Measurements from ENCODE around the gene RPS6KA5.
"Not testable (repeated sequence)": the region's sequence is repeated elsewhere in the genome, so short reads cannot be mapped to it uniquely, and the experiment has no call there.

RPS6KA5 gene

DNA sequence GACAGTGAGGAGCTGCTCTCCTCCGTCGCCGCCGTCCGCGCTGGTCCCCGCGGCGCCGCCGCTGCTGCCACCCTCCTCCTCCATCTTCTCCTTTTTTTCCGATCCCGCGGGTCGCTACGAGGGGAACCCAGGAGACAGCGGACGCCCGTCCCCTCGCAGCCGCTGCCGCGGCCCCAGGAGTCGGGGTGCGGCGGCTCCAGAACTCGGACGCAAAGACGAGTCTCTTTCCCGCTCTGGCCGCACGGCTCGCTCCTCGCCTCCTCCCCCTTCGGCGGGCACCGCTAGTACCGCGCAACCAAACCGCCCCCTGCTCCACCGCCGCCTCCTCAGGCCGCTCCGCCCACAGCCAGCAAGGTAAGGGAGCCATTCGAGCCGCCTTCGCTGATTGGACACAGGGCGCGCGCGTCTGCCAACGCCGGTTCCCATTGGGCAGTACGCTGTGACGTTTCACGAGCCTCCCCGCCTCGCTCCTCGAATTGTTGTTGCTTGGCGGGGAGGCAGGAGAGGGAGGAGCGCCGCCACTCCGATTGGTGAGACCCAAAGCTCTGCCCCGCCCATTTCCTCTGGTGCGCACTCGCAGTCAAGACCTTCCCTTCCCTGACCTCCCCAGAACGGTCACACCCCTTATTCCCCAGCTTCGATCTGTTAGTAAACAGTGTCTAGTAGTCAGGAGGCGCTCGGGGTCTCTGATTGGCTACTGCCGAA, at the start of gene RPS6KA5:
TSS of gene RPS6KA5 (minus strand) at position 291 of the 705 bp plus-strand sequence. CDS start at position 84, 207 bp downstream.
- H3K27ac Mint-ChIP-seq: no peak within 1 kb of the TSS
- H3K36me3 Mint-ChIP-seq (ENCODE audit: low read depth): peaks cover 2% of the 10 kb centered on the region
- H3K9me3 Mint-ChIP-seq: peaks cover 6% of the 10 kb centered on the region
- H3K4me1 Mint-ChIP-seq (ENCODE audit: low read depth): peaks cover 45% of the 10 kb centered on the region
- H3K27me3 Mint-ChIP-seq: no peaks in the 10 kb centered on the region
- peak within 1 kb of the TSS; percentile 80 for H3K4me3 Mint-ChIP-seq

DNA sequence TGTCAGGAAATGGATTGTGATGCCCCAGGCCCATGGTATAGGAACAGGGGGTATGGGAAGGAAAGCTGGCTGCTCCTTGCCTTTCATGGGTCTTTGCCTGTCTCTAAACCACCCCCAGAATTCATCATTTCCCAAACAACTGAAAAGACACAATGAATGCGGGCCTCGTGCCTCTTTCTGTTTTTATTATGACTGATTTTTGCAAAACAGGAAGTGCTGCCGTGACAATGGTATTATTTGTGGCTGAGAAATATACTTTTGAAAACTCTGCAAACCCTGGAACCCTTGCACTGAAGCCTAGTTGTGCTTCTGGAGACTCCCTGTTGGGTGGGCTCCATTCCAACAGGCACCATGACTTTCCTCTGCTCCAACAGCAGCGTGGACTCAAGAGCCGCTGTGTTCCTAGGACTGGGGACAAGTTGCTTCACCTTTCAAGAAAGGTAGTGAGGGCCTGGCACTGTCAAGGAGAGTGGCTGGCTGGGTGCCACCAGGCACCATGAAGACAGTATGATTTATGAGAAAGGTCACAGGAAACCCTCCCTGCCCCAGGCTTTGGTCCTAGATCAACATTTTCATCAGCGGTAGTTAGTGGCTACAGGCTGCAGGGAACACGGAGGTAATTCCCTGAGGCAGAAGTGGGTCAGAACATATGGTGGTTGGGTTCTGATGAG, 48.6 kb upstream of the RPS6KA5 start:
- H3K9me3 Mint-ChIP-seq: no peaks in the 10 kb centered on the region
- no peaks in the 10 kb centered on the region for H3K36me3 Mint-ChIP-seq (ENCODE audit: low read depth)
- peak overlapping the region; percentile 46 for H3K4me3 Mint-ChIP-seq
- no peaks in the 10 kb centered on the region for H3K27me3 Mint-ChIP-seq
- peak overlapping the region; percentile 90 for H3K27ac Mint-ChIP-seq
- peaks cover 44% of the 10 kb centered on the region for H3K4me1 Mint-ChIP-seq (ENCODE audit: low read depth)

GRCh38 chr14:91103116-91103515, 42.7 kb upstream of the RPS6KA5 start:
- Mint-ChIP-seq H3K4me1 (ENCODE audit: low read depth) (peaks cover 11% of the 10 kb centered on the region), H3K4me3 (no peak overlapping the region), H3K36me3 (ENCODE audit: low read depth) (no peaks in the 10 kb centered on the region), H3K27ac (no peak overlapping the region), H3K27me3 (no peaks in the 10 kb centered on the region), H3K9me3 (no peaks in the 10 kb centered on the region)

- no peak overlapping the region for H3K4me3 Mint-ChIP-seq
These were observed 39.7 kb upstream of the RPS6KA5 start for GRCh38 chr14:91100102-91100501.

DNA sequence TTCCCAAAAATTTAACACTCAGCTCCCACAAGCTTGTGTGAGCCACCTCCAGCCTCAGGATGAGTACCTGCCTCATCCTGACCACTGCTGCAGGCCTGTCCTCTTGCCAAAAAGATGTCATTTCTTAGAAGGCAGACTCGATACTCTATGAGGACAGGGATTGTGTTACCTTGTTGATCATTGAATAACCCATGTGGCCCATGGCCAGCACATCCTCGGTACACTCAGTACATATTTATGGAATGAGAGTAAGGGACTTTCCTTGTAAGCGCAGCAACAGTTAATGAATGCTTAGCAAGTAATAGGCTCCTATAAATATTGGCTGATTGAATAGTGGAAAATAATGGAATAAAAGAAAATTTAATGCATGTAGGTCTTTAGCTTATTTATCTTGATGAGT, 38.1 kb upstream of the RPS6KA5 start:
- Mint-ChIP-seq H3K27me3 (no peaks in the 10 kb centered on the region), H3K27ac (no peak overlapping the region), H3K4me3 (no peak overlapping the region), H3K36me3 (ENCODE audit: low read depth) (no peaks in the 10 kb centered on the region), H3K9me3 (no peaks in the 10 kb centered on the region), H3K4me1 (ENCODE audit: low read depth) (peaks cover 3% of the 10 kb centered on the region)

More at GRCh38 chr14:91100102-91100501, 39.7 kb upstream of the RPS6KA5 start:
- Mint-ChIP-seq H3K9me3 (no peaks in the 10 kb centered on the region), H3K4me1 (ENCODE audit: low read depth) (peaks cover 3% of the 10 kb centered on the region), H3K27ac (peak overlapping the region; percentile 27), H3K36me3 (ENCODE audit: low read depth) (no peaks in the 10 kb centered on the region), H3K27me3 (no peaks in the 10 kb centered on the region)

DNA sequence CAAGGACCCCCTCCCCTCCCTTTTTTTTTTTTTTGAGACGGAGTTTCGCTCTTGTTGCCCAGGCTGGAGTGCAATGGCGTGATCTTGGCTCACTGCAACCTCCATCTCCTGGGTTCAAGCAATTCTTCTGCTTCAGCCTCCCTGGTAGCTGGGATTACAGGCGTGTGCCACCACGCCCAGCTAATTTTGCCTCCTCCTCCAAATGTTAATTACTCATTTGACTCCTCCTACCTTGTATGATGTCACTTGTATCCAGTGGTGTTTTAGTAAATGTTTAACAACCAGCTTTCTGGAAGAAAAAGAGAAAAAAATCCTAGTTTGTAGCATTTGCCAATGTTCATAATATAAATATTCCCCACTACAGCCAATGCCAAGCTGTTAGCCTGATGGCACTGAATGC, 37.2 kb upstream of the RPS6KA5 start:
- H3K27ac Mint-ChIP-seq; H3K9me3 Mint-ChIP-seq; H3K27me3 Mint-ChIP-seq; H3K4me3 Mint-ChIP-seq; H3K4me1 Mint-ChIP-seq (ENCODE audit: low read depth); H3K36me3 Mint-ChIP-seq (ENCODE audit: low read depth): not testable (repeated sequence)

GRCh38 chr14:91095178-91095577, 34.7 kb upstream of the RPS6KA5 start:
- peaks cover 2% of the 10 kb centered on the region for H3K4me1 Mint-ChIP-seq (ENCODE audit: low read depth)

DNA sequence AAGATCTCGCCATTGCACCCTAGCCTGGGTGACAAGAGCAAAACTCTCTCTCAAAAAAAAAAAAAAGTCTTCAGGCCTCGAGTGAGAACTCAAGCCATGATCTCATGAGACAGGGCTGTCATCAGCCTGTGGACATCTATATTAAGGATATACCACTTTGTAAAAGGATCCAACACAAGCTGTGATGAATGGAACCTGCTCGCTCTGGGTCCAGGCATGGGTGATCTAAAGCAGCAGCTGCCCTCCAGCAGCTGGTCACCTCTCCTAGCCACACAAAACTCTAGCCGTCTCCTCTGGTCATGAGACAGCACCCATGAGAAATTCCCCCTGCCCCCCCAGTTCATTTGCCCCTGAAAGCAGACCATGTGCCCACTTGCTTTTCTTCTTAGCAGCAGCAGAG, 34.3 kb upstream of the RPS6KA5 start:
- Mint-ChIP-seq H3K9me3 (no peaks in the 10 kb centered on the region), H3K36me3 (ENCODE audit: low read depth) (no peaks in the 10 kb centered on the region), H3K4me1 (ENCODE audit: low read depth) (no peaks in the 10 kb centered on the region), H3K4me3 (no peak overlapping the region), H3K27me3 (no peaks in the 10 kb centered on the region), H3K27ac (no peak overlapping the region)

More at GRCh38 chr14:91095178-91095577, 34.7 kb upstream of the RPS6KA5 start:
- no peak overlapping the region for H3K4me3 Mint-ChIP-seq
- H3K9me3 Mint-ChIP-seq: no peaks in the 10 kb centered on the region
- H3K36me3 Mint-ChIP-seq (ENCODE audit: low read depth): no peaks in the 10 kb centered on the region
- no peaks in the 10 kb centered on the region for H3K27me3 Mint-ChIP-seq
- H3K27ac Mint-ChIP-seq: no peak overlapping the region

DNA sequence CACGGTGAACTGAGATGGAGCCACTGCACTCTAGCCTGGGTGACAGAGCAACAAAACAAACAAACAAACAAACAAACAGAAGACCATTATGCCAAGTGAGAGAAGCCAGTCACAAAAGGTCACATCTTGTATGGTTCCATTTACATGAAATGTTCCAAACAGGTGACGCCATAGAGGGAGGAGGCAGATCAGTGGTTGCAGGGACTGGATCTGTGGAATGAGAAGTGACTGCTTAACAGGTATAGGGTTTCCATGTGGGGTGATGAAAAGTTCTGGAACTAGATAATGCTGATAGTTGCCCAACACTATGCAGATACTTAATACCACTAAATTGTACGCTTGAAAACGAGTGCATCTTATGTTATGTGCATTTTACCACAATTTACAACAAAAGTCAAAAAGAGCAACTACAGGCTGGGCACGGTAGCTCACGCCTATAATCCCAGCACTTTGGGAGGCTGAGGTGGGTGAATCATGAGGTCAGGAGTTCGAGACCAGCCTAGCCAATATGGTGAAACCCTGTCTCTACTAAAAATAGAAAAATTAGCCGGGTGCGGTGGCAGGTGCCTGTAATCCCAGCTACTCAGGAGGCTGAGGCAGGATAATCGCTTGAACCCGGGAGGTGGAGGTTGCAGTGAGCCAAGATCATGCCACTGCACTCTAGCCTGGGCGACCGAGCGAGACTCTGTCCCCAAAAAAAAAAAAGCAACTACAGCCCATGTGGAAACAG, 33.5 kb upstream of the RPS6KA5 start:
- H3K9me3 Mint-ChIP-seq; H3K36me3 Mint-ChIP-seq (ENCODE audit: low read depth); H3K27me3 Mint-ChIP-seq; H3K27ac Mint-ChIP-seq; H3K4me1 Mint-ChIP-seq (ENCODE audit: low read depth); H3K4me3 Mint-ChIP-seq: not testable (repeated sequence)

DNA sequence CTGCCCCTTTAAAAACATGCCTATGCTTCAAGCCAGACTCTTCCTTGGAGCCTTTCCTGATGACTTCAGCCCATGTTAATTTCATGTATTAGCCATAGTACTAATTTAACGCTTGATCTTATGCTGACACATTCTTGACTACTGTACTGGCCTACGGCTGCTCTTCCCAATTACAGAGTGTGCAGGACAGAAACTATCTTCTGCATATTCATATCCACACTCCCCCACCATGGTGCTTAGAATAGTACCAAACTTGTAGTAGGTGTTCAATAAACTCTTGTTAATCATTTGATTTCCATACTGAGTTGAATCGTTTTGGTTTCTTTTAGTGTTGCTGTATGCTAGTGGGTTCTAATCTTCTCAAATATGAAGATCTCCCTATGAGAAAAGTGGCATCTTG, 31.6 kb upstream of the RPS6KA5 start:
- H3K36me3 Mint-ChIP-seq (ENCODE audit: low read depth): no peaks in the 10 kb centered on the region
- peaks cover 8% of the 10 kb centered on the region for H3K4me1 Mint-ChIP-seq (ENCODE audit: low read depth)
- H3K27me3 Mint-ChIP-seq: no peaks in the 10 kb centered on the region
- no peak overlapping the region for H3K4me3 Mint-ChIP-seq
- no peaks in the 10 kb centered on the region for H3K9me3 Mint-ChIP-seq
- H3K27ac Mint-ChIP-seq: no peak overlapping the region

- Mint-ChIP-seq H3K4me1 (ENCODE audit: low read depth) (peaks cover 9% of the 10 kb centered on the region), H3K27me3 (no peaks in the 10 kb centered on the region), H3K4me3 (no peak overlapping the region), H3K27ac (no peak overlapping the region), H3K36me3 (ENCODE audit: low read depth) (no peaks in the 10 kb centered on the region), H3K9me3 (no peaks in the 10 kb centered on the region)
These were observed 30.3 kb upstream of the RPS6KA5 start for GRCh38 chr14:91090743-91091142.

DNA sequence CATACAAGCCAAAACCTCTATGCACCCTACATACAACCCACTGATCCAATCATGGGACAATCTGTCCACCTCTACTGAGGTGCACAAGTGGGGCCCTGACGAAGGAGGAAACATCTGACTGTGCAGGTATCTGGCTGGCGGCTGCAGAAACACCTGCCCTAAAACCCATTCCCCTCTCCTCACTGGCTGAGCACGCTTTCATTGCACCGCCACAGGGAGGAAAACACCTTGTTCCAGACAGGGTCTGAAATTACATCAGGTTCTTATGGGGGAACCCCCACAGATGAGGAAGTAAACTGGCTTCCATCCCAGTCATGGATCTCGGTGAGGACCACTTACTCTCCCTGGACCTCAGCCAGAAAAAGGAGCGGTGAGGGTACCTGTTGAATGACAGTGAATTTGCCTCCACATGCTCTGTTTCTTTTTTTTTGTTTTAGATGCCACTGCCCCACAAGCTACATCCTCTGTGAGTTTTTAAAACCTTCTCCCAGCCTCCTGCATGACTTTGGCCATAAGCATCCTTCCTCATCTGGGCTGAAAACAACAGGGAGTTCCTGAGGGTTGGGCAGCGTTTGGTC, 29.6 kb upstream of the RPS6KA5 start:
- H3K9me3 Mint-ChIP-seq: no peaks in the 10 kb centered on the region
- H3K27me3 Mint-ChIP-seq: no peaks in the 10 kb centered on the region
- peaks cover 9% of the 10 kb centered on the region for H3K4me1 Mint-ChIP-seq (ENCODE audit: low read depth)
- no peak overlapping the region for H3K27ac Mint-ChIP-seq
- H3K36me3 Mint-ChIP-seq (ENCODE audit: low read depth): no peaks in the 10 kb centered on the region
- H3K4me3 Mint-ChIP-seq: no peak overlapping the region

DNA sequence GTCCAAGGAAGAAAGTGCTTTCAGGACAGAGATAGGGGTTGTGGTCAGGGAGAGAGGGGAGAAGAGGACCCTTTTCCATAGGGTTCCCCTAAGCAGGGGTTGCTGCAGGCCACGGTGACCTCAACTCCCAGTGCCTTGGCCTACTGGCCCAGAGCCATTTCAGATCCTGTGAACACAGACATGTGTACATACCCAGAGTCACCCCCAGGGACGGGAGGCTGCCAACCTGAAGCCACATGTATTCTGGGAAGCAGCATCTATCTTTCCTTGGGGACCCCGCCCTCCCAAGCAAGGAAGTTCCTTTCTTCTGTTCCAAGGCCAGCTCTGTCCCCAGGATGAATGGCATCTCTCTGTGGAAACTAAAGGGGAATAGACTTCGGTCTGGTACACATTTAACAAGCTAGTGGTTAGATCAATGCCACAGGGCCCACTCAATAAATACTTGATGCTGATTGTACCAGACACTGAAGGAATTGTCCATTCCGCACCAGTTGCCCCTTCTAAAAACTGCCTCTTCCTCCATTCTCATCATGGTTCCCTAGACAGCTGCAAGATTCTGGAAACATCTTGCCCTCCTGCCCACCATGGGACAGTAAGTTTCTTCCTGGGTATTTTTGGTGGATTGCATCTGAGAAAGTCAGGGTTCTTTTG, 28.3 kb upstream of the RPS6KA5 start:
- no peaks in the 10 kb centered on the region for H3K36me3 Mint-ChIP-seq (ENCODE audit: low read depth)
- H3K27me3 Mint-ChIP-seq: no peaks in the 10 kb centered on the region
- H3K27ac Mint-ChIP-seq: no peak overlapping the region
- no peak overlapping the region for H3K4me3 Mint-ChIP-seq
- no peaks in the 10 kb centered on the region for H3K9me3 Mint-ChIP-seq
- peaks cover 9% of the 10 kb centered on the region for H3K4me1 Mint-ChIP-seq (ENCODE audit: low read depth)

DNA sequence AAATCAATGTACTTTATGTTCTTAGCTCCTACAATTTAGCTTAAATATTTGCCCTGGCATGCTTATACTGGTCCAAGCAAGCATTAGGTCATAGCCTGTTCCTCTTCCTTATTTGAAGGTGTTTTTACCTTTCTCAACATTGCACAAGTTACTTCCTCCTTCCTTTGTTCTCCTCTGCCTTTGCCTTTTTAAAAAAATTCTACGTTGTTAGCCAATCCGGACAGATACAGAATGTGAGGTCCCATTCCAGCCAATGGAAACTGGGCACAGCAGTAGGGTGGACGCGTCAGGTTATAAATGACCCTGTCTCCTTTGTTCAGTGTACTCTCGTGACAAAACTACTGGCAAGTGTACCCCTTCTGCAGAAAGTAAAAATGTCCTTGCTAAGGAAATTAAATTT, 27.0 kb upstream of the RPS6KA5 start:
- H3K9me3 Mint-ChIP-seq: not testable (repeated sequence)

GRCh38 chr14:91084516-91084915, 24.1 kb upstream of the RPS6KA5 start:
- H3K27me3 Mint-ChIP-seq: no peaks in the 10 kb centered on the region
- H3K36me3 Mint-ChIP-seq (ENCODE audit: low read depth): no peaks in the 10 kb centered on the region
- peaks cover 14% of the 10 kb centered on the region for H3K4me1 Mint-ChIP-seq (ENCODE audit: low read depth)
- no peak overlapping the region for H3K4me3 Mint-ChIP-seq
- no peaks in the 10 kb centered on the region for H3K9me3 Mint-ChIP-seq
- H3K27ac Mint-ChIP-seq: no peak overlapping the region

More for the DNA sequence above, 27.0 kb upstream of the RPS6KA5 start:
- not testable (repeated sequence) for H3K4me1 Mint-ChIP-seq (ENCODE audit: low read depth); H3K36me3 Mint-ChIP-seq (ENCODE audit: low read depth); H3K4me3 Mint-ChIP-seq; H3K27me3 Mint-ChIP-seq; H3K27ac Mint-ChIP-seq

Data from stimulated activated naive CD8-positive, alpha-beta T cell treated with anti-CD3 and anti-CD28 coated beads, Interleukin-15, Interleukin-2, amounts not matched to agents 100 ng/mL and 50 ng/mL, for 24 hours (primary cell).